Activated CD4-positive, alpha-beta T cell treated with anti-CD3 and anti-CD28 coated beads for 48 hours (primary cell): ENCODE data around the gene ZNF565.
"Not testable (repeated sequence)": the region's sequence is repeated elsewhere in the genome, so short reads cannot be mapped to it uniquely, and the experiment has no call there.

ENCODE experiments used
- DNase-seq: peaks from one replicate; pipeline ENCODE4 v3.0.0-alpha.2; 2020

Gene ZNF565

GRCh38 chr19:36210497-36210896, 4.0 kb downstream of the ZNF565 start:
- no peak for DNase-seq

- no peak for DNase-seq
Observed at GRCh38 chr19:36209372-36209771, 5.1 kb downstream of the ZNF565 start.

GRCh38 chr19:36207605-36208252, 6.7 kb downstream of the ZNF565 start:
- no peak for DNase-seq

- DNase-seq: no peak
Observed at GRCh38 chr19:36203293-36203692, 11.2 kb downstream of the ZNF565 start.

- DNase-seq: no peak
Observed at GRCh38 chr19:36201684-36202083, 12.8 kb downstream of the ZNF565 start.

GRCh38 chr19:36198119-36198518, 16.3 kb downstream of the ZNF565 start:
- DNase-seq: no peak

- DNase-seq: no peak
Observed at GRCh38 chr19:36196249-36196648, 18.2 kb downstream of the ZNF565 start.

- not testable (repeated sequence) for DNase-seq
Observed at GRCh38 chr19:36186722-36187121, 27.7 kb downstream of the ZNF565 start.

GRCh38 chr19:36183245-36183628, 31.2 kb downstream of the ZNF565 start:
- no peak for DNase-seq

- DNase-seq: no peak
Observed at GRCh38 chr19:36182612-36183244, 31.7 kb downstream of the ZNF565 start.

- not testable (repeated sequence) for DNase-seq
Observed at GRCh38 chr19:36179077-36179476, 35.4 kb downstream of the ZNF565 start.

- DNase-seq: not testable (repeated sequence)
Observed at GRCh38 chr19:36173846-36174245, 40.6 kb downstream of the ZNF565 start.

- no peak for DNase-seq
Observed at GRCh38 chr19:36172852-36173251, 41.6 kb downstream of the ZNF565 start.

- no peak for DNase-seq
Observed at GRCh38 chr19:36169084-36169760, 45.2 kb downstream of the ZNF565 start.

GRCh38 chr19:36163813-36164212, 50.7 kb downstream of the ZNF565 start:
- DNase-seq: no peak

- DNase-seq: no peak
Observed at GRCh38 chr19:36160821-36161596, 53.5 kb downstream of the ZNF565 start.

GRCh38 chr19:36153126-36153525, 61.3 kb downstream of the ZNF565 start:
- DNase-seq: no peak

GRCh38 chr19:36152352-36153091, 61.9 kb downstream of the ZNF565 start, which contains the start of gene COX7A1:
TSS of gene COX7A1 (minus strand) at chr19:36152447. CDS start at chr19:36152407, 40 bp downstream.
- DNase-seq: no peak

- no peak for DNase-seq
Observed at GRCh38 chr19:36152019-36152351, 62.5 kb downstream of the ZNF565 start.

GRCh38 chr19:36151144-36152018, 63.1 kb downstream of the ZNF565 start:
- no peak for DNase-seq

GRCh38 chr19:36150586-36150985, 63.9 kb downstream of the ZNF565 start:
- DNase-seq: no peak
